OCI-LY7 (cell line): Measurements from ENCODE around the gene TTLL1. TPM values are rescaled to one million over a fixed set of nuclear protein-coding genes. Genes with fewer than 3 reads are reported as not detected.
"Not testable (repeated sequence)": the region's sequence is repeated elsewhere in the genome, so short reads cannot be mapped to it uniquely, and the experiment has no call there.

ENCODE experiments used
- BruUV-seq: library from RNA; stranded (reverse); fragments of 400-500 nt; replicated peaks from 2 replicates; lab custom pipeline; 2021; lab: Mats Ljungman, UMichigan
- CTCF ChIA-PET: fragments of 300-600 bp; sonication (Branson Sonifier 250); formaldehyde crosslinking; loops from one replicate; lab custom pipeline; 2022; ENCODE audit warnings: antibody characterized with exemption; ENCODE audit not compliant: unreplicated experiment; lab: Charles Lee
- POLR2A ChIA-PET: fragments of 300-600 bp; sonication (Branson Sonifier 250); formaldehyde crosslinking; loops from one replicate; lab custom pipeline; 2022; ENCODE audit warnings: antibody characterized with exemption; lab: Charles Lee
- DNase-seq: peaks from one replicate; pipeline ENCODE4 v3.0.0-alpha.2; 2015; ENCODE audit warnings: low spot score
- H2AFZ ChIP-seq: fragments of 200-600 bp; sonication (generic), shearing (Covaris generic); 2 replicates; pipeline ENCODE4 v1.6.1; 2014; ENCODE audit warnings: mild to moderate bottlenecking, antibody characterized with exemption, low read length, moderate library complexity
- H3K27ac ChIP-seq: fragments of 200-600 bp; sonication (generic); 2 replicates; pipeline ENCODE4 v1.5.1; 2014; ENCODE audit warnings: mixed run types, low read depth, mild to moderate bottlenecking, moderate library complexity, low read length, inconsistent platforms; ENCODE audit not compliant: poor library complexity, severe bottlenecking
- H3K36me3 ChIP-seq: fragments of 200-600 bp; sonication (generic); 2 replicates; pipeline ENCODE4 v1.6.1; 2014; ENCODE audit warnings: mild to moderate bottlenecking, antibody characterized with exemption, low read length, moderate library complexity, mixed read lengths; ENCODE audit not compliant: insufficient read depth
- H3K4me1 ChIP-seq: fragments of 200-600 bp; sonication (generic); 2 replicates; pipeline ENCODE4 v1.5.1; 2014; ENCODE audit warnings: mild to moderate bottlenecking, low read length; ENCODE audit not compliant: insufficient read depth, poor library complexity, severe bottlenecking
- H3K4me2 ChIP-seq: fragments of 200-600 bp; sonication (generic); 2 replicates; pipeline ENCODE4 v1.6.1; 2014; ENCODE audit warnings: mild to moderate bottlenecking, low read length
- H3K4me3 ChIP-seq: fragments of 200-600 bp; sonication (generic); 2 replicates; pipeline ENCODE4 v1.5.1; 2014; ENCODE audit warnings: mild to moderate bottlenecking, low read depth, low read length; ENCODE audit not compliant: poor library complexity, severe bottlenecking
- H3K79me2 ChIP-seq: fragments of 200-600 bp; sonication (generic); 2 replicates; pipeline ENCODE4 v1.6.1; 2016; ENCODE audit warnings: low read depth, mild to moderate bottlenecking, low read length, moderate library complexity, mixed read lengths; ENCODE audit not compliant: insufficient read depth
- H3K9me2 ChIP-seq: fragments of 200-600 bp; sonication (generic); 2 replicates; pipeline ENCODE4 v1.6.1; 2016; ENCODE audit warnings: mild to moderate bottlenecking, low read length, mixed read lengths; ENCODE audit not compliant: insufficient read depth
- H3K9me3 ChIP-seq: fragments of 200-600 bp; sonication (generic); 2 replicates; pipeline ENCODE4 v1.6.1; 2014; ENCODE audit warnings: mild to moderate bottlenecking, mixed run types, low read length, mixed read lengths
- H4K20me1 ChIP-seq: fragments of 200-600 bp; sonication (generic); 2 replicates; pipeline ENCODE4 v1.6.1; 2014; ENCODE audit warnings: mild to moderate bottlenecking, antibody characterized with exemption, low read length, moderate library complexity, mixed read lengths; ENCODE audit not compliant: insufficient read depth
- CTCF ChIP-seq: fragments of 200-600 bp; sonication (generic); conservative IDR thresholded peaks from 2 replicates; pipeline ENCODE4 v1.5.1; 2014; ENCODE audit warnings: mild to moderate bottlenecking, antibody characterized with exemption, low read length, moderate library complexity, mixed read lengths
- EZH2phosphoT487 ChIP-seq: fragments of 200-600 bp; sonication (generic); IDR thresholded peaks from 2 replicates; pipeline ENCODE4 v1.6.1; 2018; ENCODE audit warnings: low read depth, borderline replicate concordance, mild to moderate bottlenecking, mixed run types, antibody characterized with exemption, low read length, moderate library complexity, mixed read lengths
- intact Hi-C: fragments of 100-400 bp; cut with micrococcal nuclease; formaldehyde crosslinking; loops from one replicate; pipeline ENCODE4 v1.10.0; 2022; ENCODE audit not compliant: unreplicated experiment
- total RNA-seq, 2 experiments: library from RNA; depleted of rRNA in 1 of 2; stranded (reverse); fragments of >200 nt in 1 of 2; shearing (Covaris generic) in 1 of 2; gene quantifications; 2 replicates each; pipeline ENCODE4 v1.2.3, GENCODE V29; 2014 to 2022

TTLL1 gene
- total RNA-seq, 2 experiments from 2014 or later, result 5.8 to 7.1 TPM

GRCh38 chr22:43104056-43104625 lies 14.9 kb upstream of the TTLL1 start:
- H3K9me2 ChIP-seq, CTCF ChIA-PET, intact Hi-C loops, H2AFZ ChIP-seq, H3K4me3 ChIP-seq, BruUV-seq, POLR2A ChIA-PET, H3K9me3 ChIP-seq, H3K27ac ChIP-seq, H3K36me3 ChIP-seq, H4K20me1 ChIP-seq, H3K79me2 ChIP-seq: not testable (repeated sequence)
- peak overlapping the region; percentile 38 for H3K4me2 ChIP-seq
- DNase-seq, result peak; percentile 46
- H3K4me1 ChIP-seq, result peaks cover 29% of the 10 kb centered on the region

GRCh38 chr22:43101306-43101705 lies 12.1 kb upstream of the TTLL1 start:
- H3K4me1 ChIP-seq, result peaks cover 25% of the 10 kb centered on the region
- ChIA-PET CTCF (no interaction called here), POLR2A (no interaction called here)
- no TSS peak for BruUV-seq
- peaks cover 5% of the 10 kb centered on the region; the same call in 1 of the 2 replicates for H3K9me3 ChIP-seq
- H3K79me2 ChIP-seq, result no peaks in the 10 kb centered on the region
- TF ChIP-seq EZH2phosphoT487, result no peak
- TF ChIP-seq CTCF, result no peak
- H3K9me2 ChIP-seq, result no peaks in the 10 kb centered on the region
- H3K27ac ChIP-seq, result no peak overlapping the region
- no peaks in the 10 kb centered on the region; the same call in 1 of the 2 replicates for H3K36me3 ChIP-seq
- intact Hi-C loops, result no loop called here
- H3K4me3 ChIP-seq, result no peak overlapping the region
- H3K4me2 ChIP-seq, result no peak overlapping the region
- no peak for DNase-seq
- no peak overlapping the region for H2AFZ ChIP-seq
- H4K20me1 ChIP-seq, result no peaks in the 10 kb centered on the region

GRCh38 chr22:43100225-43100624 lies 11.0 kb upstream of the TTLL1 start:
- no TSS peak for BruUV-seq
- no peak overlapping the region for H3K27ac ChIP-seq
- TF ChIP-seq EZH2phosphoT487 (no peak), CTCF (no peak)
- H3K9me2 ChIP-seq, result no peaks in the 10 kb centered on the region
- no peak overlapping the region for H3K4me2 ChIP-seq
- DNase-seq, result no peak
- peaks cover 5% of the 10 kb centered on the region; the same call in 1 of the 2 replicates for H3K9me3 ChIP-seq
- intact Hi-C loops, result no loop called here
- H3K4me1 ChIP-seq, result peaks cover 26% of the 10 kb centered on the region
- H3K36me3 ChIP-seq, result no peaks in the 10 kb centered on the region; the same call in 1 of the 2 replicates
- POLR2A ChIA-PET, result no interaction called here
- no peak overlapping the region for H2AFZ ChIP-seq
- CTCF ChIA-PET, result no interaction called here
- H4K20me1 ChIP-seq, result no peaks in the 10 kb centered on the region
- no peak overlapping the region for H3K4me3 ChIP-seq
- H3K79me2 ChIP-seq, result no peaks in the 10 kb centered on the region
